Upper lobe of left lung (tissue), 4 donors: Measurements from ENCODE around the gene TTC29.

Source experiments
- CTCF ChIP-seq, 6 experiments: fragments of 450-650 bp in 4 of 6; fragments of 200-600 bp in 2 of 6; sonication (generic) in 2 of 6; IDR thresholded peaks; one replicate each; pipeline ENCODE4 v1.5.1; 2016 to 2019; ENCODE audit warnings: antibody characterized with exemption in 6 of 6
- EP300 ChIP-seq, 4 donors: sonication (generic); formaldehyde crosslinking; IDR thresholded peaks; one replicate each; pipeline ENCODE4 v1.5.1; 2017; ENCODE audit warnings: antibody characterized with exemption in 4 of 4, control low read depth in 2 of 4
- POLR2A ChIP-seq, 4 donors: fragments of 450-650 bp; IDR thresholded peaks; one replicate each; pipeline ENCODE4 v1.5.1; 2016 to 2017; ENCODE audit warnings: antibody characterized with exemption in 4 of 4, mild to moderate bottlenecking in 2 of 4
- POLR2AphosphoS5 ChIP-seq, 2 donors: sonication (generic); formaldehyde crosslinking; IDR thresholded peaks; one replicate each; pipeline ENCODE4 v1.5.1; 2017; ENCODE audit warnings: antibody characterized with exemption in 2 of 2

- TF ChIP-seq POLR2AphosphoS5 (IDR thresholded peaks at IDR 0.05) (no peak), EP300 (IDR thresholded peaks at IDR 0.05) (no peak), CTCF (IDR thresholded peaks at IDR 0.05) (no peak), POLR2A (IDR thresholded peaks at IDR 0.05) (no peak)
These were observed 15.0 kb upstream of the TTC29 start for GRCh38 chr4:146960634-146961033.
